ENCODE data around the gene PPP1CA.
A peak's percentile ranks its signal among the peaks of the same experiment; 100 is the strongest.

Gene PPP1CA

DNA sequence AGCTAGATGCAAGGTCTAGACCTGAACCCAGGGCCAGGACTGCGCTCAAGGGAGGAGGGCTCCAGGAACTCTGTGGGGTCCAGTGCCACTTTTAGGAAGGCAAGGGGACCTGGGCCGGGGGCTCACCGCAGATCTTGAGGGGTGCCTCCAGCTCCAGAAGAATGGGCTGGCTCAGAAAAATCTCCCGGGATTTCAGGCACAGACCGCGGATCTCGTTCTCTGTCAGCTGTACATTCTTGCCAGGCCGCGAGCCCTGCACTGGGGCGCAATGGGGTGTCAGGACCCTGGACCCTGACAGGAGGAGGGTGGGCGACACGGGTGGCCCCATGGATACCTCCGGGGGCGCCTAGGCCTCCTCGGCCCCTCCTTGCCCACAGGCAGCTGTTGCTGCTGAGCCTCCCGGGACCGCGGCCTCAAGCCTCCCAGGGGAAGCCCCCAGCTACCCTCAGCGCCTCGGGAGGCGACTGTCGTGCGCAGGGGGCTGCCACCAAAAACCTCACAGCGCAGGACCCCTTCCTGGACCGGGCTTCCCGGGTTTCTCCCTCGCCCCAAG is 640 bp downstream of the PPP1CA start:
- DNase-seq, result no peak

DNA sequence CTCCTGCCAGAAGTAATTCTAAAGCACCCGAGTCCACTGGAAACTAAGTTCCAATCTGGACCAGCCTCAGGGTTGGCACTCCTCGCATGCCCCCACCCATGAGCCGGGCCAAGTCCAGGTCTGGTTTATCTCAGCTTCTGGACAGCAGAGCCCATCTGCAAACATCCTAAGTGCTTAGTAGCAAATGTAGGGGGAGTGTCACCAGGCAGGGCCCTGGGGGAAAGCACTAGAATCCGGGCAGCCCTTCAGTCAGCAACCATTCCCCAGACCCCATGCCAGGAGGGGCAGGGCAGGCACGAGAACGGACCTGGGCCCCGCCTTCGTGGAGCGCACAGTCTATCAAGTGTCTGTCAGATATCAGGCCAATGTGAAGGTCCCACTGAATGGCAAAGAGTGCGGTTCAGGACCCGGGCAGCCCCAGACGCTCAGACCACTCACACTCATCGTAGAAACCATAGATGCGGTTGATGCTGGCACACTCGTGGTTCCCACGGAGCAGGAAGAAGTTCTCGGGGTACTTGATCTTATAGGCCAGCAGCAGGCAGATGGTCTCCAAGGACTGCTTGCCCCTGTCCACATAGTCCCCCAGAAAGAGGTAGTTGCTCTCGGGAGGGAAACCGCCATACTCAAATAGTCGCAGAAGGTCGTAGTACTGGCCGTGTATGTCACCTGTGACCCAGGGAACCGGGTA is 1.3 kb downstream of the PPP1CA start:
- no peak for DNase-seq

DNA sequence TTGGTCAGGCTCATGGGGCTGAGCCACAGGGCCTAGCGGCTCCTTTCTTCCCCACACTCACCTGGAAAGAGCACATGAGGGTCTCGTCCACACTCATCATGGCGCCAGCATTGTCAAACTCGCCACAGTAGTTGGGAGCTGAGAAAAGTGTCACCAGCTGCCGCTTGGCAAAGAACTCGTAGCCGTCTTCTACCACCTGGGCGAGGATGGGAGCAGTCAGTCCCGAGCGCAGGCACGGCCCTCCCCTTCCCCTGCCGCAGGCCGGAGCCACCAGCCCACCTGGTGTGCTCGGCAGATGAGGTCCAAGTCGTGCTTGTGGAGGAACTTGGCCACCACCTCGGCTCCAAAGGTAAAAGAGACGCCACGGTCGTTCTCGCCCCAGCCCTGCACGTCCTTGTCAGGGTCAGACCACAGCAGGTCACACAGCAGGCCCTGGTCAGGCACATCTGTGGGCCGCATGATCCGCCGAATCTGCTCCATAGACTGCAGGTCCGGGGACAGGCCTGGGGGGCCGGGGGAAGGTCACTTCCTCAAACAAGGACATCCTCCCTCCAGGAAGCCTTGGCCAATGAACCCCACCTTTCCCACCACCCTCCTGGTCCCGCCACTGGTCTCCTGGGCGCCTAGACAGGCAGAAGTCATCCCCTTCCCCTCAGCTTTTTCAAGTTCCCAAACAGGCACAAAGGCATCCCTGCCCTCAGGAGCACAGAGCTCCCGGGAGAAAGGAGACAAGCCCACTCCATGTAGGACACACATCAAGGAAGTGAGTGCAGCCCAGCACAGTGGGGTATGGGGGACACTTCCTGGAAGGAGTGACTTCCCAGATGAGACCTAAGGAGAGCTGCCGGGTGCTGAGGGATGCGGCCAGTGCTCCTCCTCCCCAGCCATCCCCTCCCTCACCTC is 2.7 kb downstream of the PPP1CA start:
- no peak for DNase-seq

DNA sequence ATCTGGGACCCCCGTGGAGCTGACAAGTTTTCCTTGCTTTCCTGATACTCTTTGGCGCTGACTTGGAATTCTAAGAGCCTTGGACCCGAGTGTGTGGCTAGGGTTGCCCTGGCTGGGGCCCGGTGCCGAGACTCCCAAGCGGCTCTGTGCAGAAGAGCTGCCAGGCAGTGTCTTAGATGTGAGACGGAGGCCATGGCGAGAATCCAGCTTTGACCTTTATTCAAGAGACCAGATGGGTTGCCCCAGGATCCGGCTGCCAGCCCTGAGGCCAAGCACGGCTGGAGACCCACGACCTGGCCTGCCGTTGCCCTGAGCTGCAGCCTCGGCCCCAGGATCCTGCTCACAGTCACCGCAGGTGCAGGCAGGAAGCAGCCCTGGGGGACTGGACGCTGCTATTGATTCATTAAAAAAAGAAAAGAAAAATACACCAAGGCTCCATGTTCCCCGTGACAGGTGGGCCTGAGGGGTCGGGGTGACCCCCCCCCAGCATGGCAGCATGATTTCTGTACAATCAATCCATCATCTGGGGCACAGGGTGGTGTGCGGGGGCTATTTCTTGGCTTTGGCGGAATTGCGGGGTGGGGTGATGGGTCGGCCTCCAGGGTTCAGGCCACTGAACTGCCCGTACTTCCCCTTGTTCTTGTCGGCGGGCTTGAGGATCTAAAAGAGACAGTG is 3.5 kb downstream of the PPP1CA start:
- no peak for DNase-seq

DNA sequence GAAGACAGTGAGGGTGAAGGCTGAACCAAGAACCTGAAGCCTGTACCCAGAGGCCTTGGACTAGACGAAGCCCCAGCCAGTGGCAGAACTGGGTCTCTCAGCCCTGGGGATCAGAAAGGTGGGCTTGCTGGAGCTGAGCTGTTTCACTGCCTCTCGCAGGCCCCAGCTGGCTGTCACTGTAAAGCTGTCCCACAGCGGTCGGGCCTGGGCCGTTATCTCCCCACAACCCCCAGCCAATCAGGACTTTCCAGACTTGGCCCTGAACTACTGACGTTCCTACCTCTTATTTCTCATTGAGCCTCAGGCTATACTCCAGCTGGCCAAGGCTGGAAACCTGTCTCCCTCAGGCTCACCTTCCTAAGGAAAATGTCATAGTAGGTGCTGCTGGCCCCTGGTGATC is 4.1 kb downstream of the PPP1CA start:
- DNase-seq, result no peak

DNA sequence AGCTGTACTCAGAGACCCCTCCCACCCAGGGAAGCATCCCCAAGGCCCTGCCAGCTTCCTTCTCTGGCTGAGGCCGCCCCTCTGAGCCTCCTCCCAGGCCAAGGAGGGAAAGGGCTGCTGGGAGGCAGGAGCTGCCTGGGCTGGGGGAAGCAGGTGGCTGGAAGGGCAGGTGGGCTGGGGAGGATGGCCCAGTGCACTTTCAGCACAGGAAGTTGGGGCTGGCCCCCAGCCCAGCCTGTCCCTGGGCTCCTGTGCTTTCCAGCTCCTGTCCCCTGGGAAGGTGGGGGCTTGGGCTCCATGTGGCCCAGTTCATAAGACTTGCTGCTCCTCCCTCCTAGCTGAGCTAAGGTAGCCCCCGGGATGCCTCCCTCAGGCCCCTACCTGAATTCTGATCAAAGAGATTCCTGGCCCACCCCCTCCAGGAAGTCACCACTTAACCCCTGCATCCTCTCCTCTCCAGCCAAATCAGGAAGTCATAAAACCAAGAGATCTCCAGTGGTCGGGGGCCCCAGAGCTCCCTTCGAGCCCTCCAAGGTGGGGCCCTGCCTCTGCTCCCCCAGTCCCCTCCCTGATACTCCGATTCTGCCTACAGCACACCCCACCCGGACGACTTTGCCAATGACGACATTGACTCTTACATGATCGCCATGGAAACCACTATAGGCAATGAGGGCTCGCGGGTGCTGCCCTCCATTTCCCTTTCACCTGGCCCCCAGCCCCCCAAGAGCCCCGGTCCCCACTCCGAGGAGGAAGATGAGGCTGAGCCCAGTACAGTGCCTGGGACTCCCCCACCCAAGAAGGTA is 4.9 kb downstream of the PPP1CA start:
- no peak for DNase-seq

DNA sequence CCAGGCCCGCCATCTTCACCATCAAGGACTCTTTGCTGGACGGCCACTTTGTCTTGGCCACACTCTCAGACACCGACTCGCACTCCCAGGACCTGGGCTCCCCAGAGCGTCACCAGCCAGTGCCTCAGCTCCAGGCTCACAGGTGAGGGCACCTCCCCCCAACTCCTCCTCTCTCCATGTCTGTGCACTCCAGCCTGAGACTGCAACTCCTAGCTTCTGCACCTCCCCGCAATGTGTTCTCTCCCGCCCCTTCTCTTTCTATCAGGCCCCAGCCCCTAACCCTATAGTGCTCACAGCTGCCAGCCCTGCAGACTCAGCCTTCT is 5.4 kb downstream of the PPP1CA start:
- DNase-seq, result no peak

DNA sequence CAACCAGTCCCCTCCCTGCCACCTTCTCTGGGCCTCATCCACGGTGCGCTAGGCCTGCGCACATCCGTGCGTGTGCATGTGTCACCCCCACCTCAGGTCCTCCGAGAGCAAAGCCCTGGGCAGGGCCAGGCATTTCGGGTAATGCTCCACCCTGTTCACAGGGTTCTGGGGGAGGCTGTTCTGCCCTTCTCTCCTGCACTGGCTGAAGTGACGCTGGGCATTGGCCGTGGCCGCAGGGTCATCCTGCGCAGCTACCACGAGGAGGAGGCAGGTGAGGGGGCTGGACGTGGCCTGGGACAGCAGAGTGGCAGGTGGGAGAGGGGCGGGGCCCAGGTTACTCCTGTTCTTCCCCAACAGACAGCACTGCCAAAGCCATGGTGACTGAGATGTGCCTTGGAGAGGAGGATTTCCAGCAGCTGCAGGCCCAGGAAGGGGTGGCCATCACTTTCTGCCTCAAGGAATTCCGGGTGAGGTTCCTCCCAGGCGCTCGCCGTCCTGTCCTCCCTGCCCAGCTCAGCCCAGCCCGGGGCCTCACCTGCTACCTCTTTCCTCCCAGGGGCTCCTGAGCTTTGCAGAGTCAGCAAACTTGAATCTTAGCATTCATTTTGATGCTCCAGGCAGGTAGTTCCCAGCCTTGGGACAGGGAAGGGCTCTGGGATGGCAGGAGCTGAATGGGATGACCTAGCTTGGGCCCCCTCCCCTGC is 6.0 kb downstream of the PPP1CA start:
- no peak for DNase-seq

DNA sequence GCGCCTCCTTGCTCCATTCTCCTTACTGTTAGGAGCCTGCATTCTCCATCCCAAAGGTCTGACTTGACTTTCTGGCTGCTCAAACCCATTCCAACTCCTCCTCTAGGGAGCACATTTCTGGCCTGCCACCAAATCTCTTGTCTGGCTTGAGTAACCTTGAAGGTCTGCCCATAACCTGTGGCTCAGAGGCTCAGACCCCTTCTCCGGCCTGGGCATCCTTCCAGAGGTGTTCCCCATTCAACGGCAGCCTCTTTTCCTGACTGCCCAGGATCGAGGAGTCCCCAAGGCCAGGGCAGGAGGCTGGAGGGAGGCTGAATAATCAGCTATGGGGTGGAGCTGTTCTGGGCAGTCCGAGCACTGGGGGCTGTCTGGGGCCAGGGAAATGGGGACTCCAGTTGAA is 7.7 kb downstream of the PPP1CA start:
- DNase-seq, result no peak

DNA sequence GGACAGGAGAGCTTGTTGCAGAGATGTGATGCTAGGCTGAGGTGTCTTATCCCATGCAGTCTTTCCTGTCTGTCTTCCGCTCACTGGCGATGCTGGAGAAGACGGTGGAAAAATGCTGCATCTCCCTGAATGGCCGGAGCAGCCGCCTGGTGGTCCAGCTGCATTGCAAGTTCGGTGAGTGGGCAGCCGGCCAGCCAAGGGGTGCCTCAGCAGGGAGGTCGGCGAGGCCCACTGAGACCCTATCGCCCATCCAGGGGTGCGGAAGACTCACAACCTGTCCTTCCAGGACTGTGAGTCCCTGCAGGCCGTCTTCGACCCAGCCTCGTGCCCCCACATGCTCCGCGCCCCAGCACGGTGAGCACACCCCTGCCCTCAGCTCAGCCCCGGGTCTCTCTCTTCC is 8.2 kb downstream of the PPP1CA start:
- no peak for DNase-seq

DNA sequence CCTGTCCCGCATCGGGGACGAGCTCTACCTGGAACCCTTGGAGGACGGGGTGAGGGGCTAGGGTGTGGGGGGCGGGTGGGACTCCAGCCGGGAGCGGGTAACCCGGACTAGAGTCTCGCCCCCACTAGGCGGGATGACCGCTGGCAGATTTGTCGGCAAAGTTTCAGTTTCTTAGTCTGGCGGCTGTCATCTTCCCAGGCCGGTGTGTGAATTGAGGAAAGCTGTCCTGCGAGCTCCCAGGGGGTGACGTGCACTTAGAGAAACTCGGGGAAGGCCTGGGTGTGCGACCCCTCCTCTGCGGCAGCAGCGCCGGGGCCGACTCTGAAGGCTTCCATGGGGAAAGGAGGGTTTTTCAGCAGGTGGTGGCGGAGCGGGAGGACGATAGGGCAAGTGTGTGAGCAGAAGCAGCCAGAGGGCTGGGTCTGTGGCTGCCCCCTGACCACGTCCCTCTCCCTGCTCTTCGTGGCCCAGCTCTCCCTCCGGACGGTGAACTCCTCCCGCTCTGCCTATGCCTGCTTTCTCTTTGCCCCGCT is 9.4 kb downstream of the PPP1CA start:
- DNase-seq, result no peak

DNA sequence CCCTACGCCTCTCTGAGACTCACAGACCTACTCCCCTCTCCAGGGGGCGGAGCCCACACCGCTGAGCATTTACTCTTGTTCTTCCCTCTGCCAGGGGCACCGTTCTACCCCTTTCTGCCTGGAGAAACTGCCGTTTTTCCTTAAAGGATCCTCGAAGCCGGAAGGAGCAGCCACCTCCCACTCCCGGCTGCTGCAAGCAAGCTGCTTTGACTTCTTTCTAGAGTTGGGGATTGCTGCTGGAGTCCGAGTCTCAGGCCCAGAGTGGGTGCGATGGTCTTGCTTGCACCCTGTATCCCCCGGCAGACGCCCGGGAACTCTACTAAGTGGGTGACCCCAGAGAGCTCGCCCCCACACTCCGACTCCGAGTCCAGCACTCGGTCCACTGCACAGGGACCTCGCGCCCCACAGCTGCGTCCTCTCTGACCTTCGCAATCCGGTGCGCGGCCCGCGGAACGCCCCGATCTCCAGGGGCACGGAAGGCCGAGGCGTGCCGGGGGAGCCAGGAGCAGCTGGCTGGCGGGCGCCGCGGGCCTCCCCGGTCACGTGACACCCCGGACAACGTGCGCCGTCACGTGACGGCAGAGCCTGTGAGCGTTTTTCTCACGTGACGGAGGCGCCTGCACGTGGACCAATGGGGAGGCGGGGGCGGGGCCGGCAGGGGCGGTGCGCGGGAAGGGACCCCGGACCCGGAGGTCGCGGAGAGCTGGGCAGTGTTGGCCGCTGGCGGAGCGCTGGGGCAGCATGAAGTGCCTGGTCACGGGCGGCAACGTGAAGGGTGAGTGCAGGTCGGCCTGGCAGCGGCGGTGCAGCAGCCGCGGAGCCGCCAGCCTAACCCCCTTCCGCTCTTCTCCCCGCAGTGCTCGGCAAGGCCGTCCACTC is 10.1 kb downstream of the PPP1CA start, which contains the start of gene RAD9A:
Gene RAD9A, plus strand, starts transcription at position 683 of the 879 bp plus-strand sequence. Its CDS starts 59 bp downstream, at position 742.
- DNase-seq, result peak; percentile 97

DNA sequence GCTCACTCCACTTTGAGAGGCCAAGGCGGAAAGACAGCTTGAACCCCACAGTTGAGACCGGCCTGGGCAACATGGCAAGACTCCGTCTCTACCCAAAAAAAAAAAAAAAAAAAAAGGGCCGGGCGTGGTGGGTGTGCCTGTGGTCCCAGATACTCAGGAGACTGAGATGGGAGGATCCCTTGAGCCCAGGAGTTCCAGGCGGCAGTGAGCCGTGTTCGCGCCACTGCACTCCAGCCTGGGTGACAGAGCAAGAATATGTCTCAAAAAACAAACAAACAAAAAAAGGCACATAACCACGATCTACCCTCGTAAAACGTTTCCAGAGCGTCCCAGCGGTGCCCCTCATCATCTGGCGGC is 10.7 kb downstream of the PPP1CA start:
- DNase-seq, result no peak

DNA sequence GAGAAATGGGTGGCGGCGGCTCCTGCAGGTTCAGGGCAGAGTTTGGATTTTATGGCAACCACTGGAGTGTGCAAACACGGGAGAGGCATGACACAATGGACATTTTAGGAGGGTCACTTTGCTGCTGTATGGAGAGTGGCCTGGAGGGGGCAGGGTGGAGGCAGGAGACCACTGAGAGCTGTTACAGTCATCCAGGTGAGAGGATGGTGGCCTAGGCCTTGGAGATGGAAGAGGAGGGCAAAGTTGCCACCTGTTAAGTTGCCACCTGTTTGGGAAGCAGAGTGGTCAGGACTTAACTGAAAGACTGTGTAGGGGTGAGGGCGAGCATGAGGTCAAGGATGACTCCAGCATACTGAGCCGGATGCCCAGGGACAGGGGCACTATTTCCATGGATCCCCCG is 12.2 kb downstream of the PPP1CA start:
- DNase-seq, result peak; percentile 82

DNA sequence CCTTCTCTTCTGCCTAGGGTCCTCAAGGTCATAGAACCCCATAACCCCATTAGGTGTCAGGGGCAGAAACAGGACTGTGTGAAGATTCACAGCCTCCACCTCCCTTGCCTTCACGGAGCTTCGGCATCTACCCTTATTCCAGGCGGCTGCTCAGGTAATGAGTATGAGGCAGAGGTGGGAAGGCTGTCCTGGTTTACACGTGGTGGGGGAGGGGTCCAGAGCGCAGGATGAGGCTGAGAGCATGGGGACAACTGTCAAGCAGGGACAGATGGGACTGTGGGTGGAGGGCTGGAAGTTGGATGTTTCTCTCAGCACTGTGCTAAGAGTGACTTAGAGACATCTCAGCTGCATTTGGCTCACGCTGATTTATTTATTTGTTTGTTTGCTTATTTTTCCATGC is 14.1 kb downstream of the PPP1CA start:
- no peak for DNase-seq

DNA sequence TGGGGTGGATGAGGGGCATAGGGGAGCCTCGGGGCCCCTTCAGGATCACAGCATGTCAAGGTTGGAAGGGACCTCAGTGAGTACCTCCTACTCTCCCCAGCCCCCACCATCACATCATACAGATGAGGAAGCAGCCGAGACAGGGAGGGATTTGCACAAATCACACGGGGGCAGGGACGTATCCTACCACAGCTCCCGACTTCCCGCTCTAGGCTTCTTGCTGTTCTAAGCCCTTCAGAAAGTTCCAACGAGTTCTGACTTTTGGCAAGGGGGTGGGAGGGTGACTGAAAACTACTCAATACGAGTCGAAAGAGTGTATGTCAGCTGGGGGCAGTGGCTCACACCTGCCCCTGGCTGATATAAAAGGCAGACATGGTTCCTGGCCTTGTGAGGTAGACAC is 14.6 kb downstream of the PPP1CA start:
- no peak for DNase-seq

DNA sequence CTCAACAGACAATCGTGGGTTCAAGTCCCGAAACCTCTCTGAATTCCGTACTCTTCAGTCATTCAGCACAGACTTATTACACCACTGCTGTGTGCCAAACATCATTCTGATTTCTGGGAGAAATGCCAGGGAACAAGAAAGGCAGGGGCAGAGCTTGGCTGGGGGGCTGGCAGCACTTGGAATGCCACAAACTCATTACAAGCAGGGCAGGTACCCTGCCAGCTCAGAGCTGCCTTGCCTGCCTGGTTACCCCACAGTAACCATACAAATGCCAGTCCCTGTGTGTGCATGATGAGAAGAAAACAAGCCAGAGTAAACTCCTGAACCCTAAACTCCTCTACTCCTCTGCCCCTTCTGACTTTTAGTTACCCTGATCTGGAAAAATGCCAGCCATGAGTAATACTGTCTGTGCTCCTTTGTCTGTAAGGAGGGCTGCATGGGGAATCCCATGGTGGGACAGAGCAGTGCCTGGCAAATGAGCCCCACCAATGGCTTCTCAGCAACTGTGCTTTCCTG is 16.7 kb downstream of the PPP1CA start:
- no peak for DNase-seq

DNA sequence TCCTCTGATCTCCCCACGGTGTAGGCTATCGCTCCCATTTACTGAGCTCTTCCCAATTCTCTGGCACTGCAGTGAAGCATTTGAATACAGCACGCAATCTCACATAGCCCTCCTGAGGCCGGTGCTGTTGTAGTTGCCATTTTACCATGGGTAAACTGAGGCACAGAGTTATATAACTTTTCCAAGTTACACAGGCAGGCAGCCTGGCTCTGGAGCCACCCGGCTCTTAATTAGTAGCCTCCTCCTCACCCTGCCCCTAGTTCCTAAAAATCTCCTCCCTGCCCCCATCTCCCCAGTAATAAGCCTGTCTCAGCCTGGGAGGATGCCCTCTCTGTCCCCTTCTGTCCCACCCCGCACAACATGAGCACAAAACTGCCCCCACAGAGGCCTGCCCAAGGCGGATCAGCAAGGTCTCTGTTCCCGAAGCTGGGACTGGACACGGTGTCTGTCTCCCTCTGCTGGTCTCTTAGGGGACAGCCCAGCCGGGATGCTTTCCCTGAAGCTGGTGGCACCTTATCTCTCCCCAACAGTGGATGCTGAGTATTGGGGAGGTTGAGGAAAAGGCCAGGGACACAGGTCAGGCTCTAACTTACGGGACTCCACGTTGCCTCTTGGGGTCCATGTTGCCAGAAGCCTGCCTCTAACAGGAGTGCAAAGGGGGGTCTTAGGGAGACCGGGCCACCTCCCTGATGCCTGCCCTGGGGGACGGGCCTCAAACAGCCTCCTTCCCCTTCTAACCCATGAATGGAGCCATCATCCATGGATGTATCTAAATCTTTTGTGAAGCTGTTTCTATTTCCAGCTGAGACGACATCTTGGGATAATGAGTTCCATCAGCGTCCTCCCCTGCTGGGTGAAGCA is 19.2 kb downstream of the PPP1CA start:
- DNase-seq, result peak; percentile 91

DNA sequence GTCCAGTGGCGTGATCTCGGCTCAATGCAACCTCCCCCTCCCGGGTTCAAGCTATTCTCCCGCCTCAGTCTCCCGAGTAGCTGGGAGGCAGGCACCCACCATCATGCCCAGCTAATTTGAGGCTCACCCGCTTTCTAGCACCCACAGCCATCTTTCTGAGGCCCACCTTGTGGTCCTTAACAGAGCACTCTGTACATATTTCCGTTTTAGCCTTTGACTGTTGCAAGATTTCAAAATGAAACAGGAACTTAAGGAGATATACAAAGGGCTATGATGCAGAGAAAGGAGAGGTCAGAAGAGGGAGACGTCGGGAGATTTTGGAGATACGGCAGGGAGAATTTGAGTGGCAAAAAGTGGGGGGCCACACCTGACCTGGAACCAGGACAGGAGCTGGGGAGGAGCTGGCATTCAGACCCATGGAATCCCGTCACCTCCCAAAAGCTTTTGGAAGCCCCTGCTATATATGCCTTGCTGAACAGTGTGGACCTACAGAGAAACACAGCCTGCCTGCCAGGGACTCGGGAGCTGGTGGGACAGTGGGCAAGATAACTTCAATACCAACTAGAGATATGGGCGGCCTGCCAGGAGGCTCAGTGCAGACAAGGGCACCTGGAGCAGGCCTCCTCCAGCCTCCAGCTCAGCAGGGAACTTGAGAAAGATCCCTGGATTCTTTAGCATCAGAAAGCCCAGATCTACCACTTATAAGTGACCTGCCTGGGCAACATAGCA is 20.2 kb downstream of the PPP1CA start:
- no peak for DNase-seq

Data from islet precursor cell (in vitro differentiated cells).